Neuronal stem cell (in vitro differentiated cells): ENCODE results near the gene TLE7.

ENCODE experiments used
- DNase-seq: peaks from one replicate; pipeline ENCODE4 v3.0.0-alpha.2; 2013; ENCODE audit warnings: low spot score
- H2AFZ ChIP-seq: one replicate; pipeline ENCODE4 v1.6.1; 2013; ENCODE audit warnings: mild to moderate bottlenecking, low read length, inconsistent platforms
- H2AK5ac ChIP-seq: 2 replicates; pipeline ENCODE4 v1.6.1; 2013; ENCODE audit warnings: low read depth, mild to moderate bottlenecking, inconsistent platforms, low read length, moderate library complexity, mixed read lengths
- H2BK120ac ChIP-seq: 2 replicates; pipeline ENCODE4 v1.6.1; 2013; ENCODE audit warnings: low read depth, mild to moderate bottlenecking, inconsistent platforms, low read length, moderate library complexity, mixed read lengths
- H2BK12ac ChIP-seq: one replicate; pipeline ENCODE4 v1.6.1; 2013; ENCODE audit warnings: low read length, inconsistent platforms
- H2BK15ac ChIP-seq: 2 replicates; pipeline ENCODE4 v1.6.1; 2013; ENCODE audit warnings: mild to moderate bottlenecking, low read length, inconsistent platforms, mixed read lengths
- H2BK5ac ChIP-seq: one replicate; pipeline ENCODE4 v1.6.1; 2013; ENCODE audit warnings: inconsistent platforms, mild to moderate bottlenecking, low read length, moderate library complexity
- H3K14ac ChIP-seq: one replicate; pipeline ENCODE4 v1.6.1; 2013; ENCODE audit warnings: low read length, inconsistent platforms
- H3K18ac ChIP-seq: 2 replicates; pipeline ENCODE4 v1.6.1; 2013; ENCODE audit warnings: low read length, inconsistent platforms
- H3K23ac ChIP-seq: 2 replicates; pipeline ENCODE4 v1.6.1; 2013; ENCODE audit warnings: low read depth, mild to moderate bottlenecking, mixed read lengths, low read length, inconsistent platforms; ENCODE audit not compliant: poor library complexity
- H3K27ac ChIP-seq: replicated peaks from 3 replicates; pipeline ENCODE4 v1.5.1; 2013; ENCODE audit warnings: low read length, inconsistent platforms
- H3K27me3 ChIP-seq, 3 experiments: 2 replicates each; pipeline ENCODE4 v1.6.1; 2013; ENCODE audit warnings: low read length in 3 of 3, mild to moderate bottlenecking in 2 of 3, inconsistent platforms in 1 of 3, low read depth in 1 of 3, mixed read lengths in 1 of 3, moderate library complexity in 1 of 3; ENCODE audit not compliant: control insufficient read depth in 3 of 3, insufficient read depth in 3 of 3
- H3K36me3 ChIP-seq, 2 donors: replicated peaks in 1 of 2; 2 replicates each; pipeline ENCODE4 v1.6.1; 2013; ENCODE audit warnings: low read length in 2 of 2; ENCODE audit not compliant: control insufficient read depth in 2 of 2, insufficient read depth in 2 of 2
- H3K4ac ChIP-seq: 2 replicates; pipeline ENCODE4 v1.6.1; 2013; ENCODE audit warnings: inconsistent platforms, mild to moderate bottlenecking, low read length, moderate library complexity
- H3K4me1 ChIP-seq, 2 donors: 1 replicate in 1 of 2; 2 replicates in 1 of 2; pipeline ENCODE4 v1.6.1; 2013; ENCODE audit warnings: low read length in 2 of 2, low read depth in 1 of 2; ENCODE audit not compliant: control insufficient read depth in 2 of 2, insufficient read depth in 1 of 2
- H3K4me2 ChIP-seq: one replicate; pipeline ENCODE4 v1.6.1; 2013; ENCODE audit warnings: mild to moderate bottlenecking, low read length, inconsistent platforms; ENCODE audit not compliant: insufficient read depth, poor library complexity, severe bottlenecking
- H3K4me3 ChIP-seq, 2 donors: 2 replicates each; pipeline ENCODE4 v1.5.1; 2013; ENCODE audit warnings: low read length in 2 of 2, mild to moderate bottlenecking in 2 of 2, inconsistent platforms in 1 of 2, moderate library complexity in 1 of 2
- H3K79me1 ChIP-seq: one replicate; pipeline ENCODE4 v1.6.1; 2013; ENCODE audit warnings: low read depth, mild to moderate bottlenecking, inconsistent platforms, low read length, moderate library complexity
- H3K9ac ChIP-seq: one replicate; pipeline ENCODE4 v1.6.1; 2013; ENCODE audit warnings: mild to moderate bottlenecking, low read depth, low read length, inconsistent platforms; ENCODE audit not compliant: poor library complexity
- H3K9me3 ChIP-seq, 2 donors: replicated peaks in 1 of 2; 2 replicates each; pipeline versions ENCODE3 to v1.6.1; 2013; ENCODE audit warnings: low read length in 2 of 2, mild to moderate bottlenecking in 2 of 2, inconsistent platforms in 1 of 2, low read depth in 1 of 2, mixed read lengths in 1 of 2, moderate library complexity in 1 of 2; ENCODE audit not compliant: control insufficient read depth in 2 of 2, insufficient read depth in 1 of 2
- H4K8ac ChIP-seq: one replicate; pipeline ENCODE4 v1.6.1; 2013; ENCODE audit warnings: low read depth, mild to moderate bottlenecking, inconsistent platforms, low read length, moderate library complexity
- H4K91ac ChIP-seq: one replicate; pipeline ENCODE4 v1.6.1; 2013; ENCODE audit warnings: low read length, low read depth, mild to moderate bottlenecking, inconsistent platforms; ENCODE audit not compliant: poor library complexity
- WGBS, 2 donors: extraction: QIAGEN DNeasy Blood & Tissue Kit; methylation state at CpG; one replicate each; pipeline ENCODE4 v1.1.7; 2013; ENCODE audit warnings: missing lambda C conversion rate in 2 of 2, mixed read lengths in 1 of 2; ENCODE audit not compliant: insufficient read length in 2 of 2, insufficient replicate concordance in 1 of 2; ENCODE audit errors: extremely low coverage in 2 of 2; 5-methylcytosine and 5-hydroxymethylcytosine counted together

TLE7 gene

DNA sequence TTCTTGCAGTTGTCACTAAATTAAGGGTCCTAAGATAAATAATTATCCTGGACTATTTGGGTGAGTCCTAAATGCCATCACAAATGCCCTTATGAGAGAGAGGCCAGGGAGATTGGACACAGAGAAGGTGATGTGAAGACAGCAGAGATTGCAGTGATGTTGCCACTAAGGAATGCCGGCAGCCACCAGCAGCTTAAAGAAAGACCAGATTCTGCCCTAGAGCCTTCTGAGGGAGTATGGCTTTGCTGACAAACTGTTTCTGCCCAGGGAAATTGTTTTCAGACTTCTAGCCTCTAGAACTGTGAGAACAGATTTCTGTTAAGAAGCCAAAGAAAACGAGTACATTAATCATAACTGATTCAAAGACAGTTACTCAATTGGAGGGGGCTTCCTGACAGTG, 30.2 kb upstream of the TLE7 start:
- Histone ChIP-seq H3K27ac (no peak overlapping the region), H3K36me3 (peaks cover 6 to 34% of the 10 kb centered on the region in 2 donors), H3K14ac (no peak overlapping the region), H4K8ac (no peak overlapping the region), H2BK12ac (no peak overlapping the region), H3K23ac (no peak overlapping the region), H2AFZ (no peak overlapping the region), H3K79me1 (no peaks in the 10 kb centered on the region), H4K91ac (no peak overlapping the region), H3K18ac (no peak overlapping the region), H3K4me2 (no peak overlapping the region), H2BK5ac (no peak overlapping the region), H3K4ac (no peak overlapping the region), H2BK120ac (no peak overlapping the region), H3K9ac (no peak overlapping the region), H2BK15ac (no peak overlapping the region), H3K4me3 (no peak overlapping the region), H3K27me3 (no peaks in the 10 kb centered on the region), H2AK5ac (no peak overlapping the region), H3K4me1 (no peaks in the 10 kb centered on the region), H3K9me3 (no peaks in the 10 kb centered on the region)
- WGBS, 2 donors, result no CpG with 5 or more reads among the region's 2 CpGs
- no peak for DNase-seq

DNA sequence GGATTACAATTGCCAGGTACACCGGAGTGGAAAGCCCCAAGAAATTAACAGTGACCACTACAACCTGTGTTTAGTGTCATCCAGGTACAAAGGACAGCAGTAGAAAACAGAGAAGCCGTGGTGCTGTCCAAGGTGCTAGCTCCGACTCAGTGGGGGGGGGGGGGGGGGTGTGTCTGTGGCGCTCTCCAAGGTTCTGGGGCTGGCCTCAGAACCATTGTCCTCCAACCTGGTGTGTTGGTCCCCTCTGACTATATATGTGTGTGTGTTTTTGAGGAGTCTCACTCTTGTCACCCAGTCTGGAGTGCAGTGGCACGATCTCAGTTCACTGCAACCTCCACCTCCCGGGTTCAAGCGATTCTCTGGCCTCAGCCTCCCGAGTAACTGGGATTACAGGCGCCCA, 26.0 kb upstream of the TLE7 start:
- Histone ChIP-seq H2AFZ (no peak overlapping the region), H2BK12ac (no peak overlapping the region), H3K36me3 (no peaks in the 10 kb centered on the region), H2AK5ac (no peak overlapping the region), H3K4ac (no peak overlapping the region), H3K18ac (no peak overlapping the region), H4K8ac (no peak overlapping the region), H3K23ac (no peak overlapping the region), H2BK120ac (no peak overlapping the region), H2BK15ac (no peak overlapping the region), H3K27ac (no peak overlapping the region), H3K9ac (no peak overlapping the region), H3K4me2 (no peak overlapping the region), H3K4me3 (no peak overlapping the region), H3K27me3 (no peaks in the 10 kb centered on the region), H4K91ac (no peak overlapping the region), H3K14ac (no peak overlapping the region), H3K4me1 (peaks cover 0 to under 1% of the 10 kb centered on the region in 2 donors), H3K9me3 (no peaks in the 10 kb centered on the region), H2BK5ac (no peak overlapping the region), H3K79me1 (no peaks in the 10 kb centered on the region)
- peak; percentile 63 for DNase-seq
- WGBS, 2 donors, result no CpG with 5 or more reads among the region's 9 CpGs

DNA sequence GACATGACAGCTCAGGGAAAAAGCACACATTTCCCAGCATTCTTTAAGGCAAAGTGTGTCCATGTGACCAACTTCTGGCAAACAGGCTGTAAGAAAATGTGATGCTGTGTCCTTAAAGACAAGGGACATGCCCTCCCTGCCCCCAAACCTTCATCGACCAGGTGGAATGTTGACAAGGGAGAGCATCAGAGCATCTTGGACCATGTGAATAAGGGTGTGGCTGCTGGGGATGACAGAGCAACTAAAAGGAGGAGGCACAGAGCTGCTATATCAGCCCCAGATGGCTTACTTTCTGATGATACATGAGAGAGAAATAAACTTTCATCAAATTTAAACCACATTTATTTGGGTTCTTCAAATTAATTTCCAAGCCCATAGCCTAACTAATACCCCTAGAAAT, 22.4 kb upstream of the TLE7 start:
- no peak overlapping the region for H2AFZ ChIP-seq
- H3K4ac ChIP-seq, result no peak overlapping the region
- H3K9ac ChIP-seq, result no peak overlapping the region
- H2AK5ac ChIP-seq, result no peak overlapping the region
- H2BK12ac ChIP-seq, result no peak overlapping the region
- no peak overlapping the region for H3K27ac ChIP-seq
- no peak overlapping the region for H4K91ac ChIP-seq
- no peak overlapping the region for H3K4me2 ChIP-seq
- no peak overlapping the region for H2BK120ac ChIP-seq
- peaks cover 2 to 12% of the 10 kb centered on the region in 2 donors for H3K4me1 ChIP-seq
- DNase-seq, result no peak
- H2BK5ac ChIP-seq, result no peak overlapping the region
- no peaks in the 10 kb centered on the region for H3K27me3 ChIP-seq
- no peak overlapping the region for H3K18ac ChIP-seq
- H3K4me3 ChIP-seq, result no peak overlapping the region
- no peaks in the 10 kb centered on the region for H3K9me3 ChIP-seq
- no peak overlapping the region for H3K14ac ChIP-seq
- H2BK15ac ChIP-seq, result no peak overlapping the region
- no peaks in the 10 kb centered on the region for H3K36me3 ChIP-seq
- H3K79me1 ChIP-seq, result peaks cover 5% of the 10 kb centered on the region
- WGBS, 2 donors, result no CpG with 5 or more reads among the region's 1 CpG
- H3K23ac ChIP-seq, result no peak overlapping the region
- no peak overlapping the region for H4K8ac ChIP-seq

DNA sequence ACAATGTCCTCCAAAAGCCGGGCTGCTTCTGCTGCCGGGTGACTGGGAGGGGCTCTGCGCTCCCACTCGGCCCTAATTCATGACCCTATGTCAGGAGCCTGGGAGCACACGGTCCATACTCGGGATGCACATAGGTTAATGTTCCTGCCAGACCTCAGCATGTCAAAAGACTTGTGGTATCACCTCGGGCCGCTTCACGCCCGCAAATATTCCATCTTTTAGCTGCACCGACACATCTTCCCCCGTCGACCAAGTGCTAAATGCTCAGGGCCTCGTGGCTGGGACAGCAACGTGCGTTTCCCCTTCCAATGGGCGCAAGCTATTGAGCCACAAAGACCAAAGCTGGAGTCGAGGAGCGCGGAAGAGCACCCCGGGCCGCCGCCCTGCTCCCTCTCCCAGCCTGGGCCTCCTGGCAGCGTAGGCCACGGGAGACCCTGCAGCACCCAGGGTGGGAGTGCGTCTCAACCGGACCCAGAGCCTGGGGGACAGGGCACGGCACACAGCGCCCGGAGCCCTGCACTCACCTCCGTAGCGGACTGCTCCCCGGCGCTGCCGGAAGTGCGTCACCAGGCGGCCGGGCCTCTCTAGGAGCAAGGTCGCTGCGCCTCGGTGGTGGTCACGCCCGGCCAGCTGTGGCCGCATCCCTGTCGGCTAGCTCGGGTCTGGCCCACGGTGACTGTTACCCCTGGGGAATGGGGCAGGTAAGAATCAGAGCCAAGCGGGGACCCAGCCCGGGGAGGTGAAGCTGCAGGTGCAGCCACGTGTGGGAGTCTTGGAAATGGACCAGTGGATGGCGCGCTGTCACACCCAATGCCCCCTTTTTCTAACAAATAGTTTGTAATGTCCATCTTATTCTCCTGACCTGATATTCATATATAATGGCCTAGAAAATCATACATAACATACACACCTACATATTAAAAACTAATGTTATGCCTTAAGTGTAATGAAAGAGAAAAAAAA, 20.1 kb upstream of the TLE7 start, which contains the start of gene ZNF23:
ZNF23 (minus strand) TSS at position 562 of the 963 bp plus-strand sequence. CDS start 5,451 bp downstream, outside the sequence.
- Histone ChIP-seq H3K27ac (no peak within 1 kb of the TSS), H2AK5ac (peak within 1 kb of the TSS; percentile 65), H2BK15ac (no peak within 1 kb of the TSS), H2BK120ac (no peak within 1 kb of the TSS), H2AFZ (peak within 1 kb of the TSS; percentile 98), H3K4me2 (peak within 1 kb of the TSS; percentile 72), H3K4ac (no peak within 1 kb of the TSS), H3K23ac (peak within 1 kb of the TSS; percentile 95), H3K36me3 (no peaks in the 10 kb centered on the region), H3K4me1 (peaks cover 2 to 12% of the 10 kb centered on the region in 2 donors), H3K27me3 (no peaks in the 10 kb centered on the region), H2BK5ac (peak within 1 kb of the TSS; percentile 84), H3K9ac (peak within 1 kb of the TSS; percentile 99), H3K4me3 (peak within 1 kb of the TSS; percentile 99 to 100), H3K14ac (peak within 1 kb of the TSS; percentile 64), H3K9me3 (no peaks in the 10 kb centered on the region), H3K18ac (peak within 1 kb of the TSS; percentile 96), H3K79me1 (peaks cover 5% of the 10 kb centered on the region), H4K91ac (peak within 1 kb of the TSS; percentile 64), H4K8ac (peak within 1 kb of the TSS; percentile 95), H2BK12ac (no peak within 1 kb of the TSS)
- no CpG with 5 or more reads among the region's 52 CpGs for WGBS, 2 donors
- DNase-seq, result peak; percentile 75
